ENCODE measurements around the gene SSBP4. TPM values are rescaled to one million over a fixed set of nuclear protein-coding genes. Genes with fewer than 3 reads are reported as not detected.
A peak's percentile ranks its signal among the peaks of the same experiment; 100 is the strongest.

SSBP4 gene
- total and polyA plus RNA-seq, 9 of the 15 experiments (the other 6 are each of a cell fraction or from before 2014, with no cell fraction given): 1.1 to 189 (median 39.0) TPM

DNA sequence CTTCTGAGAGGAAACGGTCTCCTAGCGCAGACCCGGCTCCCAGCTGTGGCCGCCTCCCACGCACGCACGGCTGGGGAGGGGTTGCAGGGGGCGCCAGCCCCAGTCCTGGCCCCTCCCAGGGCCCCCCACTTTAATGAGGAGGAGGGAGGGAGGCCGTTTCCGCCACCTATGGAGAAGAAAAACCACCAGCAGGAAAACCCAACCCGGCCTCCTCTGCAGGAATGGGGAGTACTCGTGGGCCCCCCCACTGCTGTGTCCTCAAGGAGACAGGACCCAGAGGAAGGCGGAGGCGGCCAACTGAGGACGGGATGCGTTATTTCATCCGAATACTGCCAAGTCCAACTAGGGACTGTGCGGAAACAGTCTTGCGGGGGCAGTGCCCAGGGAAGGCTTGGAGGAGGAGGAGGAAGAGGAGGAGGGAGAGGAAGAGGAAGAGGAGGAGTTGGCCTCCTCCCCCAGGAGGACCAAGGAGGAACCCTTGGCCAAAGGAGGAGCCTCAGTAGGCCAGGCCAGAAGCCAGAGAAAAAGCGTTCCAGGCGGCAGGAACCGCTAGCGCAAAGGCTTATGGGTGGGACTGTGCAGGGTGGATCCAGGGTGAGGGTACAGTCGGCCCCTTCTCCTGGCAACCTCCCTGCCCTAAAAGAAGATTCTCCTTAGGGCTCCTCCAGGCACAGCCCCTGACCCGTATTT lies 3.9 kb upstream of the SSBP4 start (continued):
- TF ChIP-seq FOXP1 (CRISPR knock-in tag; IDR thresholded peaks at IDR 0.05) (no peak), ZNF512 (tag; IDR thresholded peaks at IDR 0.05) (no peak), CCNT2 (IDR thresholded peaks at IDR 0.05; ENCODE audit: borderline replicate concordance, extremely low read depth, insufficient read length, low read depth, low read length) (no peak), CBX5 (IDR thresholded peaks at IDR 0.05; ENCODE audit: borderline replicate concordance, low read depth) (no peak), HEY1 (CRISPR knock-in tag; IDR thresholded peaks at IDR 0.05; ENCODE audit: borderline replicate concordance) (no peak), ZFP36 (IDR thresholded peaks at IDR 0.05; ENCODE audit: low read depth, low read length, partially characterized antibody) (peak; percentile 35), ZBTB17 (CRISPR knock-in tag; IDR thresholded peaks at IDR 0.05) (peak; percentile 56; the same call in 1 of the 2 replicates), ZBTB7A (IDR thresholded peaks at IDR 0.05; ENCODE audit: borderline replicate concordance, control insufficient read depth, low read depth, low read length) (peak; percentile 99), PHF21A (IDR thresholded peaks at IDR 0.05; ENCODE audit: borderline replicate concordance, low read depth) (no peak), ZNF408 (CRISPR knock-in tag; IDR thresholded peaks at IDR 0.05; ENCODE audit: low read depth) (no peak), RBM34 (IDR thresholded peaks at IDR 0.05; ENCODE audit: borderline replicate concordance, insufficient read depth, low read length) (no peak), TAF1 (IDR thresholded peaks at IDR 0.05; ENCODE audit: control insufficient read depth, extremely low read depth, insufficient read depth, low read length, severe bottlenecking) (peak; percentile 70), SIX5 (IDR thresholded peaks at IDR 0.05; ENCODE audit: borderline replicate concordance in 1 of 2, insufficient read depth in 1 of 2, low read depth in 1 of 2, low read length in 2 of 2) (no peak), SMC3 (conservative IDR thresholded peaks at IDR 0.05; ENCODE audit: insufficient read depth, low read depth, low read length) (no peak), SMAD4 (CRISPR knock-in tag; conservative IDR thresholded peaks at IDR 0.05) (peak; percentile 89), MTF1 (CRISPR knock-in tag; IDR thresholded peaks at IDR 0.05; ENCODE audit: borderline replicate concordance) (no peak), MCM5 (IDR thresholded peaks at IDR 0.05; ENCODE audit: low read depth) (no peak), DDX20 (tag; IDR thresholded peaks at IDR 0.05; ENCODE audit: low read depth) (no peak), FOXA3 (CRISPR knock-in tag; conservative IDR thresholded peaks at IDR 0.05 in 1 of 2, IDR thresholded peaks at IDR 0.05 in 1 of 2) (no peak)
- TF ChIP-seq, protein P1, sequence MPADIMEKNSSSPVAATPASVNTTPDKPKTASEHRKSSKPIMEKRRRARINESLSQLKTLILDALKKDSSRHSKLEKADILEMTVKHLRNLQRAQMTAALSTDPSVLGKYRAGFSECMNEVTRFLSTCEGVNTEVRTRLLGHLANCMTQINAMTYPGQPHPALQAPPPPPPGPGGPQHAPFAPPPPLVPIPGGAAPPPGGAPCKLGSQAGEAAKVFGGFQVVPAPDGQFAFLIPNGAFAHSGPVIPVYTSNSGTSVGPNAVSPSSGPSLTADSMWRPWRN (IDR thresholded peaks at IDR 0.05; ENCODE audit: low read depth): no peak
- TF ChIP-seq, protein P2, sequence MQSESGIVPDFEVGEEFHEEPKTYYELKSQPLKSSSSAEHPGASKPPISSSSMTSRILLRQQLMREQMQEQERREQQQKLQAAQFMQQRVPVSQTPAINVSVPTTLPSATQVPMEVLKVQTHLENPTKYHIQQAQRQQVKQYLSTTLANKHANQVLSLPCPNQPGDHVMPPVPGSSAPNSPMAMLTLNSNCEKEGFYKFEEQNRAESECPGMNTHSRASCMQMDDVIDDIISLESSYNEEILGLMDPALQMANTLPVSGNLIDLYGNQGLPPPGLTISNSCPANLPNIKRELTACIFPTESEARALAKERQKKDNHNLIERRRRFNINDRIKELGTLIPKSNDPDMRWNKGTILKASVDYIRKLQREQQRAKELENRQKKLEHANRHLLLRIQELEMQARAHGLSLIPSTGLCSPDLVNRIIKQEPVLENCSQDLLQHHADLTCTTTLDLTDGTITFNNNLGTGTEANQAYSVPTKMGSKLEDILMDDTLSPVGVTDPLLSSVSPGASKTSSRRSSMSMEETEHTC (IDR thresholded peaks at IDR 0.05): 0 out of 2 replicates have a peak, but pooled peaks have one; percentile 21

Data from K562 (cell line).